ENCODE measurements around the gene COPG1. TPM values are rescaled to one million over a fixed set of nuclear protein-coding genes. Genes with fewer than 3 reads are reported as not detected.

COPG1 gene
- total RNA-seq, 1 experiment from 2014 or later, result 124 TPM

- H3K4me1 ChIP-seq (ENCODE audit: insufficient read depth, low read length), result peaks cover 49% of the 10 kb centered on the region
- peak overlapping the region; percentile 63 for H3K4me2 ChIP-seq (ENCODE audit: low read length)
- H4K20me1 ChIP-seq (ENCODE audit: low read length), result no peaks in the 10 kb centered on the region
- peak; percentile 60 for ATAC-seq
- ChIA-PET POLR2A (ENCODE audit: unreplicated experiment) (interaction anchor here (0.5 to 0.6 kb wide), 3 partner anchors 44 to 173 kb away, joined by 3 to 7 read pairs (median 4); no protein-coding TSS in a partner anchor), CTCF (interaction anchor here (0.7 kb wide), 1 partner anchor 20 kb away, joined by 7 read pairs; no protein-coding TSS in a partner anchor)
- TF ChIP-seq EZH2 (IDR thresholded peaks at IDR 0.05; ENCODE audit: low read length, unreplicated experiment) (no peak), EZH2phosphoT487 (IDR thresholded peaks at IDR 0.05; ENCODE audit: borderline replicate concordance, low read length) (no peak), CTCF (conservative IDR thresholded peaks at IDR 0.05; ENCODE audit: low read depth, low read length) (no peak)
- no TSS peak for BruUV-seq (replicated peaks)
- H3K9me3 ChIP-seq (ENCODE audit: low read length), result no peaks in the 10 kb centered on the region
- peak overlapping the region; percentile 29; the same call in 1 of the 2 replicates for H2AFZ ChIP-seq (ENCODE audit: low read length)
- H3K4me3 ChIP-seq (ENCODE audit: low read length), result peak overlapping the region; percentile 20; the same call in 1 of the 2 replicates
- H3K27me3 ChIP-seq (ENCODE audit: low read length), result no peaks in the 10 kb centered on the region
- DNase-seq, result peak; percentile 79
- peak overlapping the region; percentile 75 for H3K9ac ChIP-seq (ENCODE audit: low read length)
- H3K36me3 ChIP-seq (ENCODE audit: low read depth, low read length), result no peaks in the 10 kb centered on the region
- intact Hi-C loops (cut with micrococcal nuclease), result loop anchor here (5.0 kb wide), 1 partner anchor 43 kb away; the partner anchor contains the start of gene CNBP
- peak overlapping the region; percentile 99 for H3K27ac ChIP-seq (ENCODE audit: low read length)
- 0 out of 2 replicates have a peak, but pooled peaks cover 5% of the 10 kb centered on the region for H3K79me2 ChIP-seq (ENCODE audit: low read length)
- no peaks in the 10 kb centered on the region for H3K9me2 ChIP-seq (replicated peaks; ENCODE audit: low read length)
- peaks cover 4% of the 10 kb centered on the region for H3F3A ChIP-seq (ENCODE audit: low read length, unreplicated experiment)
Observed at GRCh38 chr3:129224984-129225393, 24.4 kb upstream of the COPG1 start.

- Histone ChIP-seq H2AFZ (ENCODE audit: low read length) (peak overlapping the region; percentile 39; the same call in 1 of the 2 replicates), H3K4me1 (ENCODE audit: insufficient read depth, low read length) (peaks cover 61% of the 10 kb centered on the region), H3F3A (ENCODE audit: low read length, unreplicated experiment) (peaks cover 4% of the 10 kb centered on the region), H3K27ac (ENCODE audit: low read length) (peak overlapping the region; percentile 99), H3K4me3 (ENCODE audit: low read length) (0 out of 2 replicates have a peak overlapping the region, but pooled peaks have one; percentile 11), H3K4me2 (ENCODE audit: low read length) (peak overlapping the region; percentile 75), H3K36me3 (ENCODE audit: low read depth, low read length) (no peaks in the 10 kb centered on the region), H3K27me3 (ENCODE audit: low read length) (no peaks in the 10 kb centered on the region), H3K9me2 (replicated peaks; ENCODE audit: low read length) (no peaks in the 10 kb centered on the region), H3K9ac (ENCODE audit: low read length) (peak overlapping the region; percentile 81), H3K79me2 (ENCODE audit: low read length) (0 out of 2 replicates have a peak, but pooled peaks cover 5% of the 10 kb centered on the region), H4K20me1 (ENCODE audit: low read length) (no peaks in the 10 kb centered on the region), H3K9me3 (ENCODE audit: low read length) (no peaks in the 10 kb centered on the region)
- DNase-seq, result peak; percentile 94
- peak; percentile 76 for ATAC-seq
- TF ChIP-seq EZH2phosphoT487 (IDR thresholded peaks at IDR 0.05; ENCODE audit: borderline replicate concordance, low read length), result no peak
- intact Hi-C loops (cut with micrococcal nuclease), result loop anchor here (5.0 kb wide), 1 partner anchor 44 kb away; the partner anchor contains the start of gene CNBP
- CTCF ChIA-PET, result no interaction called here
- POLR2A ChIA-PET (ENCODE audit: unreplicated experiment), result no interaction called here
- BruUV-seq (replicated peaks), result no TSS peak
Observed at GRCh38 chr3:129226374-129226773, 23.0 kb upstream of the COPG1 start.

GRCh38 chr3:129228891-129229585, 20.4 kb upstream of the COPG1 start:
- Histone ChIP-seq H3K9me2 (replicated peaks; ENCODE audit: low read length) (no peaks in the 10 kb centered on the region), H3K4me1 (ENCODE audit: insufficient read depth, low read length) (peaks cover 69% of the 10 kb centered on the region), H3K9me3 (ENCODE audit: low read length) (no peaks in the 10 kb centered on the region), H3K4me3 (ENCODE audit: low read length) (no peak overlapping the region; the same call in 1 of the 2 replicates), H2AFZ (ENCODE audit: low read length) (no peak overlapping the region), H3K27me3 (ENCODE audit: low read length) (no peaks in the 10 kb centered on the region), H3K9ac (ENCODE audit: low read length) (peak overlapping the region; percentile 77), H3K4me2 (ENCODE audit: low read length) (peak overlapping the region; percentile 65), H3K79me2 (ENCODE audit: low read length) (0 out of 2 replicates have a peak, but pooled peaks cover 5% of the 10 kb centered on the region), H4K20me1 (ENCODE audit: low read length) (no peaks in the 10 kb centered on the region), H3K27ac (ENCODE audit: low read length) (peak overlapping the region; percentile 99), H3K36me3 (ENCODE audit: low read depth, low read length) (no peaks in the 10 kb centered on the region), H3F3A (ENCODE audit: low read length, unreplicated experiment) (peaks cover 4% of the 10 kb centered on the region)
- ATAC-seq (peak; percentile 47), DNase-seq (peak; percentile 85)
- no TSS peak for BruUV-seq (replicated peaks)
- TF ChIP-seq CTCF (conservative IDR thresholded peaks at IDR 0.05; ENCODE audit: low read depth, low read length), result peak; percentile 35
- TF ChIP-seq EZH2 (IDR thresholded peaks at IDR 0.05; ENCODE audit: low read length, unreplicated experiment), result no peak
- TF ChIP-seq EZH2phosphoT487 (IDR thresholded peaks at IDR 0.05; ENCODE audit: borderline replicate concordance, low read length), result no peak
- POLR2A ChIA-PET (ENCODE audit: unreplicated experiment), result interaction anchor here (0.6 kb wide), 1 partner anchor 53 kb away, joined by 3 read pairs; no protein-coding TSS in a partner anchor
- intact Hi-C loops (cut with micrococcal nuclease), result loop anchor here (5.0 kb wide), 1 partner anchor 47 kb away; the partner anchor contains the start of gene CNBP
- CTCF ChIA-PET, result interaction anchor here (1.0 kb wide), 2 partner anchors 16 to 66 kb away, joined by 3 read pairs; no protein-coding TSS in a partner anchor
